Measurements from ENCODE around the gene SCGB1C2. TPM values are rescaled to one million over a fixed set of nuclear protein-coding genes. Genes with fewer than 3 reads are reported as not detected.

SCGB1C2 gene
- total and polyA plus RNA-seq, 9 donors = not detected

DNA sequence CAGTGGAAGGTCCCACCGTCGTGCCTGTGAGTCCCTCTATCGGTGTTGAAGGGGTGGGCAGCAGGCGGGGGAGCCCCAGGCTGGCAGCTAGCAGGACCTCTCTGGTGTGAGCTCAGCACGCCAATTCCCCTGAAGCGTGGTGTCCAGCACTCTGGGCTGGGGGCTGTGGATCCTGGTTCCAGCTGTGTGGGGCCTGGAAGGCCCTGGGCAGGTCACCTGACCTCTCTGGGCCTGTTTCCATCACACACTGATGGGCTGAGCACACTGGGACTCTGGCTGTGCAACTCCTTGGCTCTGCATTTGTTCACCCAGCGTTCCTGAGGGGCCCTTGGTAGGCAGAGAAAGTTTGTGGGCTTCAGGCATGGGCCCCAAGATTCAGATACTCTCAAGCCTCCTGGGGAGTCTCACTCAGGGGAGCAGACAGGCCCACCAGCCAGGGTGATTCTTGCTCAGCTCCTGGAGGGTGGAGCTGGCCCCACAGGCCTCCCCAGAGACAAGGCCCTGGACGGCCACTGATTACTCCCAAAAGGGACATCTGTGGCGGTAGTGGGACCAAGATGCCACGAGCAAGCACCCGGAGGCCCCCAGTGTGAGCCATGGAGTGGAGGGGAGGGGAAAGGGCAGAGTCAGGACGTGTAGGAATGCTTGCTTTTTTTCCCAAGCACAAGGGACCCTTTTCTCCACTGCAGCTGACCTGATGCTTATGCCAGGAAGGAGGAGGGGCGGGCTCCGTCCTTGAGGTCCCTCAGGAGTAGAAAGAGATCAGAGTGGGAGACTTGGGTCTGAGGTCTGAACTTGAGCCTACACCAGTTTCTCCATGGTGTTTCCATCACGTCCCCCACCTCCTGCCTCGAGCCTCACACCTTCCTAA is 8.5 kb downstream of the SCGB1C2 start:
- Histone ChIP-seq H3K4me1 (ENCODE audit: insufficient read depth) (peaks cover 2% of the 10 kb centered on the region), H3K4me3 (no peak overlapping the region), H3K27ac (peak overlapping the region in 1 of 2 donors; percentile 12), H3K27me3 (no peaks in the 10 kb centered on the region), H3K9me3 (no peaks in the 10 kb centered on the region), H3K36me3 (no peaks in the 10 kb centered on the region)
- peak; percentile 15 to 40 (median 20) for DNase-seq
- WGBS, 3 donors = 76 to 81% (median 80%) methylated on average over 16 of the region's 16 CpGs
- intact Hi-C loops (cut with DNase I) = loop anchor here in 1 of 4 donors (5.0 kb wide), 2 partner anchors 241 to 551 kb away; no protein-coding TSS in a partner anchor
- TF ChIP-seq POLR2A (IDR thresholded peaks at IDR 0.05) (no peak), EP300 (IDR thresholded peaks at IDR 0.05) (no peak)
- TF ChIP-seq, protein P1, sequence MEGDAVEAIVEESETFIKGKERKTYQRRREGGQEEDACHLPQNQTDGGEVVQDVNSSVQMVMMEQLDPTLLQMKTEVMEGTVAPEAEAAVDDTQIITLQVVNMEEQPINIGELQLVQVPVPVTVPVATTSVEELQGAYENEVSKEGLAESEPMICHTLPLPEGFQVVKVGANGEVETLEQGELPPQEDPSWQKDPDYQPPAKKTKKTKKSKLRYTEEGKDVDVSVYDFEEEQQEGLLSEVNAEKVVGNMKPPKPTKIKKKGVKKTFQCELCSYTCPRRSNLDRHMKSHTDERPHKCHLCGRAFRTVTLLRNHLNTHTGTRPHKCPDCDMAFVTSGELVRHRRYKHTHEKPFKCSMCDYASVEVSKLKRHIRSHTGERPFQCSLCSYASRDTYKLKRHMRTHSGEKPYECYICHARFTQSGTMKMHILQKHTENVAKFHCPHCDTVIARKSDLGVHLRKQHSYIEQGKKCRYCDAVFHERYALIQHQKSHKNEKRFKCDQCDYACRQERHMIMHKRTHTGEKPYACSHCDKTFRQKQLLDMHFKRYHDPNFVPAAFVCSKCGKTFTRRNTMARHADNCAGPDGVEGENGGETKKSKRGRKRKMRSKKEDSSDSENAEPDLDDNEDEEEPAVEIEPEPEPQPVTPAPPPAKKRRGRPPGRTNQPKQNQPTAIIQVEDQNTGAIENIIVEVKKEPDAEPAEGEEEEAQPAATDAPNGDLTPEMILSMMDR (IDR thresholded peaks at IDR 0.05) = no peak

- Histone ChIP-seq H3K36me3 (no peaks in the 10 kb centered on the region), H3K4me3 (no peak overlapping the region), H3K27ac (no peak overlapping the region), H3K9me3 (no peaks in the 10 kb centered on the region), H3K27me3 (no peaks in the 10 kb centered on the region), H3K4me1 (ENCODE audit: insufficient read depth) (peaks cover 2% of the 10 kb centered on the region)
- DNase-seq = peak in 1 of 5 donors; percentile 6
- 78 to 92% (median 84%) methylated on average over 10 of the region's 10 CpGs for WGBS, 3 donors
- intact Hi-C loops (cut with DNase I) = loop anchor here in 1 of 4 donors (5.0 kb wide), 2 partner anchors 241 to 551 kb away; no protein-coding TSS in a partner anchor
- TF ChIP-seq EP300 (IDR thresholded peaks at IDR 0.05) (no peak), POLR2A (IDR thresholded peaks at IDR 0.05) (no peak)
- TF ChIP-seq, protein P1 (IDR thresholded peaks at IDR 0.05) = no peak
Observed at GRCh38 chr17:146546-146945, 9.2 kb downstream of the SCGB1C2 start.

- H3K4me1 ChIP-seq (ENCODE audit: insufficient read depth) = peaks cover 2% of the 10 kb centered on the region
- no peaks in the 10 kb centered on the region for H3K36me3 ChIP-seq
- no peak overlapping the region for H3K4me3 ChIP-seq
- 90 to 92% (median 91%) methylated on average over 23 to 27 of the region's 27 CpGs for WGBS, 3 donors
- H3K27me3 ChIP-seq = no peaks in the 10 kb centered on the region
- H3K9me3 ChIP-seq = no peaks in the 10 kb centered on the region
- TF ChIP-seq EP300 (IDR thresholded peaks at IDR 0.05) = no peak
- TF ChIP-seq POLR2A (IDR thresholded peaks at IDR 0.05) = no peak
- TF ChIP-seq, protein P1 (IDR thresholded peaks at IDR 0.05) = no peak
- H3K27ac ChIP-seq = no peak overlapping the region
- intact Hi-C loops (cut with DNase I) = loop anchor here in 1 of 4 donors (5.0 kb wide), 2 partner anchors 240 to 550 kb away; no protein-coding TSS in a partner anchor
- peak; percentile 7 to 35 (median 14) for DNase-seq
Observed at GRCh38 chr17:146983-147761, 9.8 kb downstream of the SCGB1C2 start.

All from ovary (tissue), 9 donors.